ENCODE results near the gene SLC22A12.

SLC22A12 gene

GRCh38 chr11:64563966-64564365 is 27.1 kb upstream of the SLC22A12 start:
- DNase-seq: no peak

- DNase-seq: no peak
These were observed 26.6 kb upstream of the SLC22A12 start for GRCh38 chr11:64564419-64564818.

- DNase-seq: no peak
These were observed 25.8 kb upstream of the SLC22A12 start for GRCh38 chr11:64564947-64565889.

DNA sequence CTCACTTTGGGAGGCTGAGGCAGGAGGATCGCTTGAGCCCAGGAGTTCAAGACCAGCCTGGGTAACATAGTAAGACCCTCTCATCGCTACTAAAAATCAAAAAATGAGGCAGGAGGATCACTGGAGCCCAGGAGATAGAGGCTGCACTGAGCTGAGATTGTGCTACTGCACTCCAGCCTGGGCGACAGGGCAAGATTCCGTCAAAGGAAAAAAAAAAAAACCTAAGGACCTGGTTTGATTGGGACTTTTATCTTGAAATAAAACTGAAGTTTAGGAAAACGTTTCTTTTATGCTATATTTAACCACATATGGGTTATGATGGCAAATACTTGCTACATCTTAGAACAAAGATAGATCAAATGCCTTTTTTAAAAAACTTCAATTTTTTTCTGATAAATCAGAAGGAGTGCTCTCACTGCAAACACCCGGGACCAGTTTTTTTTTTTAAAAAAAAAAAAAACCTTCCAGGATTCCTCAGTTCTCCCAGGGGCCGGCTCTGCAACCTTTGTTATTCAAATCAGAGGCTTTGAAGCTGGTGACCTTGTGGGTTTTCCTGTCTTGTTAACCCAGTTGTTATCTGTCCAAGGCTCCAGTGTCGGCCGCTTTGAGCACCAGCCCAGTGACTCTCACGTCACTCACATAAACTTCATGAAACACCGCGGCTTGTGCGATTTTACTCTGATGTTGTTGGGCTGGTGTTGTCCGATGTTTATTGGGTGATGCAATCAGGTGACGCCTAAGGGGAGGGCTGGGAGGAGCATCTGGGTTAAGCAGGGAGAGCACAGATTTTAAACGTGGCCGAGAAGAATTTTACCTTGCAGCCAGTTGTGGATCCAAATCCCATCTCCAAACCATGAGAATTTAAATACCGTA is 24.7 kb upstream of the SLC22A12 start:
- DNase-seq: no peak

- DNase-seq: no peak
These were observed 23.8 kb upstream of the SLC22A12 start for GRCh38 chr11:64566915-64567891.

DNA sequence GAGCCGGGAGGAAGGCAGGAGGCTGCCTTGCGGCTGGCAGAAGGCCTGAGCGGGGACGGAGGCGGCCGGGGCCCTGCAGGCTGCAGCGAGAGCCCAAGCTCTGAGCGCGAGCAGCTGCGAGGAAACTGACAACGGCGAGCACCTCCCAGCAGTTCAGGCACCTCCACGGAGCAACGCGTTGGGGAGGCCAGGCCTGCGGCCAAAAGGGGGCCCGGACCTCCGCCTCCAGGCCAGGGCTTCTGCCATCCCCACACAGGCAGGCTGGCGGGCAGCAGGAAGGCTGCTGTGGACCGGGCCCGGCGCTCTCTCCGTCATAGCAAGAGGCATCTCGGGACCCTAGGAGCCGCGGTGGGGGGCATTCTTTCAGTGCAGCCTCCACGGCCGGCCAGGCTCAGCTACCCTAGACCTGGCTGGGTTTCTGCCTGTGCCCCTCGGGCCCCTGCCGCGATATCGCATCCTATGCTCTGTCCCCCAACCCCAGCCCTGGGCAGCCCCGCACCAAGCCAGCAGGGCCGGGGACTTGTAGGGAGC is 22.9 kb upstream of the SLC22A12 start:
- no peak for DNase-seq

GRCh38 chr11:64568584-64569140 is 22.4 kb upstream of the SLC22A12 start:
- DNase-seq: no peak

DNA sequence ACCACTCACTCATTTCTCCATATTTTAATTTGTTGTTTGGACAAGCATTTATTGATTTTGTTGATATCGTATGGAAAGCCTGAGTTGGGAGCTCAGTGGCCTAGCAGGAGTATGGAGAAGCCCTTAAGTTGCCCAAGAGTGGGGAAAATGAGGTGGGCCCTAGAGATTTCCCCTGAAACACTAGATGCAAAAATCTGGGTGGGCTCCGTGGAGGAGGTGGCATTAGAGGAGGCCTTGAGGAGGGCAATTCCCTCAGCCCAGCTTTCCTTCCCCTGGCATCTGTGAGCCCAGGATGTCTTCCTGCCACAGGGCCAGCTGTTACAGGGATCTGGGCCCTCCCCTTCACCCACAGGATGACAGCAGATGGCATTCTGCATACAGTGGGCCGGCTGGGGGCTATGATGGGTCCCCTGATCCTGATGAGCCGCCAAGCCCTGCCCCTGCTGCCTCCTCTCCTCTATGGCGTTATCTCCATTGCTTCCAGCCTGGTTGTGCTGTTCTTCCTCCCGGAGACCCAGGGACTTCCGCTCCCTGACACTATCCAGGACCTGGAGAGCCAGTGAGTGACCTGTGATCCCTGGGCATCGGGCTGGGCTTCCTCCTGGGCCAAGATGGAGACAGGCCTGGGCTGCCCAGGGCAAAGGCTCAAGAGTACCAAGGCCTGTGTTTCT is 21.6 kb upstream of the SLC22A12 start:
- no peak for DNase-seq

DNA sequence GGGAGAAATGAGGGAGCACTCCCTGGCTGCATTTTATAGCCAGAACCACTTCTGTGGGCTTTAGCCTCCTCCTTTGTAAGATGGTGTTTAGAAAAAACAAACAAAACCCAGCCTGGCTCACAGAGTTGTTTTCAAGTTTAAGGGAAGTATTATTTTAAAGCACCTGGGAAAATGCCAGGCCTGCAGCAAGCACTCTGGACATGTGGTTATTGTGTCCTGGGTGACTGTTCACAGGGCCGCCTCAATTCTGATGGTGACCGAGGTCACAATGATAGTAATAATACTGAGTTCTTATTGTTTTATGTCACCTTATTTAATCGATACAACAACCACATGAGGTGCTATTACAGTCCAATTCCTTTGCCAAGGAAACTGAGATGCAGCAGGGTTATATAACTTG is 20.7 kb upstream of the SLC22A12 start:
- no peak for DNase-seq

DNA sequence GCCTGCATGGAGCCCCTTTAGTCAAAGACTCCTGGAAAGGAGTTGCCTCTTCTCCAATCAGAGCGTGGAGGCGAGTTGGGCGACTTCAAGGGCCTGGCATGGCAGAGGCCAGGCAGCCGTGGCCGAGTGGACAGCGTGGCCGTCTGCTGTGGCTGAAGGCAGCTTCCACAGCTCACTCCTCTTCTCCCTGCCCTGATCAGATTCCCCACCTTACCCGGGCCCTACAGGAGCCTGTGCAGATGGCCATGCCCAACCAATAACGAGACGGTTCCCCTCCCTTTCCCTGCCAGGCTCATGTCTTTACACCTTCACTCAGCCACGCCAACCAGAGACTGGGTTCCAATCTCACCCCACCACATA is 20.0 kb upstream of the SLC22A12 start:
- DNase-seq: no peak

- DNase-seq: no peak
These were observed 19.5 kb upstream of the SLC22A12 start for GRCh38 chr11:64571410-64572091.

- no peak for DNase-seq
These were observed 18.9 kb upstream of the SLC22A12 start for GRCh38 chr11:64572143-64572542.

DNA sequence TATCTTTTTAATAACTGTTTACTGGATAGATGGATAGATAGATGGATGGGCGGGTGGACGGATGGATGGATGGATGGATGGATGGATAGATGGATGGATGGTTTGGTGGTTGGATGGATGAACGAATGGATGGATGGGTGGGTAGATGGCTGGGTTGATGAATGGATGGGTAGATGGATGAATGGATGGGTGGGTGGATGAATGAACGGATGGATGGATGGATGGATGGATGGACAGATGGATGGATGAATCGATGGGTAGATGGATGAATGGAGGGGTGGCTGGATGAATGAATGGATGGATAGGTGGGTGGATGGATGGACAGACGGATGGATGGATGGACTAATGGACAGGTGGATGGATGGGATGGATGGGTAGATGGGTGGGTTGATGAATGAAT is 13.8 kb upstream of the SLC22A12 start:
- DNase-seq: no peak

- DNase-seq: no peak
These were observed 10.6 kb upstream of the SLC22A12 start for GRCh38 chr11:64580412-64580811.

- DNase-seq: no peak
These were observed 9.9 kb upstream of the SLC22A12 start for GRCh38 chr11:64581057-64581523.

DNA sequence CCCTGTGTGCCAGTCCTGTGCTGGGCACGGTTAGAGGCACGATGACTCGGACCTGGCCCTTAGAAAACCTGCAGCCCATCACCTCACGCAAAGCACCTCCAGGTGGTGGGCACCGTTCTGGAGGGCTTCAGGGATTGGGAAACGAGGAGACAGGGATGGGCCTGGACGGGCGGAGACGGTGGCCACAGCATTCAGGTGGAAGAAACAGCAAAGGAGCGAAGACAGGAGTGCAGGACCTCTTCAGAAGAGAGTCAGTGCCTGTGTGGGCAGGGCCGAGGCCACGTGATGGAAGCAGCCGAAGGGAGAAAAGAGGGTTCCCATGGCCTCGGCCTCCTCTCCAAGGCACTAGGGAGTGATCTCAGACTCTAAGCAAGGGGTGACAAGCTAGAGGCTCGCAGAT is 8.1 kb upstream of the SLC22A12 start:
- no peak for DNase-seq

GRCh38 chr11:64583296-64584262 is 7.4 kb upstream of the SLC22A12 start:
- no peak for DNase-seq

- DNase-seq: no peak
These were observed 5.9 kb upstream of the SLC22A12 start for GRCh38 chr11:64585150-64585549.

DNA sequence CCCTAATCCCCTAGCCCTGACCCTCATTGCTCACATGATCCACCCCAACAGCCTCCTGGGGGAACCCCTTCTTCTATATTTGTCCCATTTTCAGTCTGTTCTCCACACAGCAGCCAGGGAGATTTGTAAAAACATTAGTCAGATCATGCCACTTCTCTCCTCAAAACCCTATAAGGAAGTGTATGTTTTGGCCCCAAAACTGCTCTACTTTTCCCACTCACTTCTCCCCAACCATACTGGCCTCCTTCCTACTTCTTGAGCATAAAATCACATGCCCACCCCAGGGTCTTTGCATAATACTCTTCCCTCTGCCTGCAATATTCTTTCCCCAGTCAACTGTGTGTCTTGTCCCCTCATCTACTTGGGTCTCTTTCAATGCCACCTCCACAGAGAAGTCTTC is 4.7 kb upstream of the SLC22A12 start:
- no peak for DNase-seq
